ENCODE results near the gene FAAP20. TPM values are rescaled to one million over a fixed set of nuclear protein-coding genes. Genes with fewer than 3 reads are reported as not detected.

Gene FAAP20
- total RNA-seq, 1 donor from 2014 or later = 55.3 TPM

GRCh38 chr1:2155788-2156187 lies 38.8 kb downstream of the FAAP20 start:
- no peak for DNase-seq
- intact Hi-C loops (cut with DNase I) = no loop called here
- no peak for ATAC-seq
- Histone ChIP-seq H3K4me1 (no peaks in the 10 kb centered on the region), H3K27ac (no peak overlapping the region), H3K9me3 (no peaks in the 10 kb centered on the region), H3K36me3 (peaks cover 27% of the 10 kb centered on the region), H3K27me3 (no peaks in the 10 kb centered on the region), H3K4me3 (no peak overlapping the region)
- no peak for TF ChIP-seq CTCF (IDR thresholded peaks at IDR 0.05)

- ATAC-seq = no peak
- Histone ChIP-seq H3K27ac (no peak overlapping the region), H3K9me3 (no peaks in the 10 kb centered on the region), H3K36me3 (peaks cover 27% of the 10 kb centered on the region), H3K27me3 (no peaks in the 10 kb centered on the region), H3K4me3 (no peak overlapping the region), H3K4me1 (no peaks in the 10 kb centered on the region)
- intact Hi-C loops (cut with DNase I) = no loop called here
- no peak for TF ChIP-seq CTCF (IDR thresholded peaks at IDR 0.05)
- no peak for DNase-seq
Observed at GRCh38 chr1:2155147-2155598, 39.4 kb downstream of the FAAP20 start.

GRCh38 chr1:2154022-2154421 lies 40.5 kb downstream of the FAAP20 start:
- Histone ChIP-seq H3K4me3 (no peak overlapping the region), H3K27me3 (no peaks in the 10 kb centered on the region), H3K27ac (no peak overlapping the region), H3K36me3 (peaks cover 27% of the 10 kb centered on the region), H3K4me1 (no peaks in the 10 kb centered on the region), H3K9me3 (no peaks in the 10 kb centered on the region)
- ATAC-seq (no peak), DNase-seq (no peak)
- intact Hi-C loops (cut with DNase I) = no loop called here
- TF ChIP-seq CTCF (IDR thresholded peaks at IDR 0.05) = no peak

- peaks cover 27% of the 10 kb centered on the region for H3K36me3 ChIP-seq
- ATAC-seq (no peak), DNase-seq (no peak)
- no peaks in the 10 kb centered on the region for H3K27me3 ChIP-seq
- H3K9me3 ChIP-seq = no peaks in the 10 kb centered on the region
- H3K4me3 ChIP-seq = no peak overlapping the region
- H3K4me1 ChIP-seq = no peaks in the 10 kb centered on the region
- intact Hi-C loops (cut with DNase I) = no loop called here
- H3K27ac ChIP-seq = no peak overlapping the region
- no peak for TF ChIP-seq CTCF (IDR thresholded peaks at IDR 0.05)
Observed at GRCh38 chr1:2152954-2153353, 41.6 kb downstream of the FAAP20 start.

- TF ChIP-seq CTCF (IDR thresholded peaks at IDR 0.05) = no peak
- H3K4me1 ChIP-seq = no peaks in the 10 kb centered on the region
- peaks cover 28% of the 10 kb centered on the region for H3K36me3 ChIP-seq
- H3K4me3 ChIP-seq = no peak overlapping the region
- no peak overlapping the region for H3K27ac ChIP-seq
- no peaks in the 10 kb centered on the region for H3K27me3 ChIP-seq
- no peak for ATAC-seq
- no peaks in the 10 kb centered on the region for H3K9me3 ChIP-seq
- no peak for DNase-seq
- intact Hi-C loops (cut with DNase I) = no loop called here
Observed at GRCh38 chr1:2151911-2152310, 42.7 kb downstream of the FAAP20 start.

GRCh38 chr1:2151252-2151651 lies 43.3 kb downstream of the FAAP20 start:
- ATAC-seq (peak; percentile 85), DNase-seq (no peak)
- Histone ChIP-seq H3K4me3 (no peak overlapping the region), H3K4me1 (no peaks in the 10 kb centered on the region), H3K9me3 (no peaks in the 10 kb centered on the region), H3K36me3 (peaks cover 31% of the 10 kb centered on the region), H3K27me3 (no peaks in the 10 kb centered on the region), H3K27ac (no peak overlapping the region)
- no peak for TF ChIP-seq CTCF (IDR thresholded peaks at IDR 0.05)
- intact Hi-C loops (cut with DNase I) = no loop called here
